Left ventricle myocardium inferior (tissue), 1 donor: ENCODE data around the gene B3GALT6. TPM values are rescaled to one million over a fixed set of nuclear protein-coding genes. Genes with fewer than 3 reads are reported as not detected.

Source experiments
- DNase-seq: peaks from one replicate; pipeline ENCODE4 v3.0.0-alpha.2; 2020
- H3K27ac ChIP-seq: fragments of 200-600 bp; replicated peaks from 2 replicates; pipeline ENCODE4 v1.8.0; 2021
- H3K27me3 ChIP-seq: fragments of 200-600 bp; 2 replicates; pipeline ENCODE4 v1.8.0; 2021; ENCODE audit warnings: low read depth
- H3K36me3 ChIP-seq: fragments of 200-600 bp; 2 replicates; pipeline ENCODE4 v1.8.0; 2021
- H3K4me1 ChIP-seq: fragments of 200-600 bp; 2 replicates; pipeline ENCODE4 v1.8.0; 2021
- H3K4me3 ChIP-seq: fragments of 200-600 bp; 2 replicates; pipeline ENCODE4 v1.8.0; 2021; ENCODE audit warnings: mild to moderate bottlenecking, moderate library complexity
- H3K9me3 ChIP-seq: fragments of 200-600 bp; replicated peaks from 2 replicates; pipeline ENCODE4 v1.8.0; 2021
- intact Hi-C: fragments of 100-400 bp; cut with micrococcal nuclease; formaldehyde crosslinking; loops from one replicate; pipeline ENCODE4 v1.11.0; 2022
- total RNA-seq: library from RNA; stranded (reverse); fragmentation: NEBNext Ultra II Directional; extraction: Animal tissue kit (Norgen Biotek cat#: 25700); gene quantifications from one replicate; pipeline ENCODE4 v1.2.1, GENCODE V29; 2021
- TF ChIP-seq, protein P1 (sequence below): fragments of 200-600 bp; IDR thresholded peaks from 2 replicates; pipeline ENCODE4 v1.8.0; 2021; ENCODE audit warnings: antibody characterized with exemption, mild to moderate bottlenecking, borderline replicate concordance
- donor health status: DM: no; HTN: yes; CAD: no; lungs with severe emphysema.

The B3GALT6 gene
- total RNA-seq, 1 donor from 2014 or later, result 7.9 TPM

DNA sequence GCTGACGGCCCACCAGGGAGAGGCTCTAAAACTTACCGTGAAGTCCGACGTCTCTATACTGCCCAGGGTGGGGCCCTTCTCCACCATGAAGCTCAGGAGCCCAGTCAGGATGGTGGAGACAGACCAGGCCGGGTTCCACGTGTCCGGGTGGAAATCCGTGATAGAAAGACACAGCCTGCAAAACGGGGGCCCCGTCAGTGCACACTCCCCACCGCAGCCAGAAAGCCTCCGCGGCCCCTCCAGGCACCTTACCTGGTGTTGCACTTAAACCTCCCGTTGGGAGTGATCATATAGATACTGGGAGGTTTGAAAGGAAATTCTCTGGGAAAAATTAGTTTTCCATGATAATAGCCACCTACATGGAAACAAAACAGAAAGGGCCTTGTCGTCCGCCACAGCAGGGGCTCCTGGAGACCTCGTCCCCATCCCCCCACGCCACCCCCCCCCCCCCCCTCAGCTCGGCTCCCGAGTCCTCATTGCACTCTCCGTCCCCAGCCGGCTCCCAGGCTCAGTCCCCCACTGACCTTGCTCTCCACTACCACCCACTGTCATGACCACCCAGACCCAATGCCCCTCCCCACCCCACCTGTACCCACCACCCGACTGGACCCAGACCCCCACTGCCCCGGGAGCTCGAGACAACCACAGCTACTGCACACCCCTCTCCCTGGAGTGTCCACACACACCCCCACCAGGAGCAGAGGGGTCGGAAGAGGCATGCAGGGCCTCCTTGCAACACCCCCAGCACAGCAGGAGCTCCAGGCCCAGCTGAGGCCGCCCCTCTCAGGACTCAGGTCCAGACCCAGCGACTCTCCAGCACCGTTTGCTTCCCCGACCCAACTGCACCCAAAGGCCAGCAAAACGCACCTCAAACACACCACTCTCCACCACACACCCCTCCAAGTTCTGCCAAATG is 25.2 kb downstream of the B3GALT6 start:
- peaks cover 41% of the 10 kb centered on the region for H3K4me1 ChIP-seq
- no peak for DNase-seq
- intact Hi-C loops, result no loop called here
- no peaks in the 10 kb centered on the region for H3K9me3 ChIP-seq
- H3K27me3 ChIP-seq, result no peaks in the 10 kb centered on the region
- TF ChIP-seq, protein P1, sequence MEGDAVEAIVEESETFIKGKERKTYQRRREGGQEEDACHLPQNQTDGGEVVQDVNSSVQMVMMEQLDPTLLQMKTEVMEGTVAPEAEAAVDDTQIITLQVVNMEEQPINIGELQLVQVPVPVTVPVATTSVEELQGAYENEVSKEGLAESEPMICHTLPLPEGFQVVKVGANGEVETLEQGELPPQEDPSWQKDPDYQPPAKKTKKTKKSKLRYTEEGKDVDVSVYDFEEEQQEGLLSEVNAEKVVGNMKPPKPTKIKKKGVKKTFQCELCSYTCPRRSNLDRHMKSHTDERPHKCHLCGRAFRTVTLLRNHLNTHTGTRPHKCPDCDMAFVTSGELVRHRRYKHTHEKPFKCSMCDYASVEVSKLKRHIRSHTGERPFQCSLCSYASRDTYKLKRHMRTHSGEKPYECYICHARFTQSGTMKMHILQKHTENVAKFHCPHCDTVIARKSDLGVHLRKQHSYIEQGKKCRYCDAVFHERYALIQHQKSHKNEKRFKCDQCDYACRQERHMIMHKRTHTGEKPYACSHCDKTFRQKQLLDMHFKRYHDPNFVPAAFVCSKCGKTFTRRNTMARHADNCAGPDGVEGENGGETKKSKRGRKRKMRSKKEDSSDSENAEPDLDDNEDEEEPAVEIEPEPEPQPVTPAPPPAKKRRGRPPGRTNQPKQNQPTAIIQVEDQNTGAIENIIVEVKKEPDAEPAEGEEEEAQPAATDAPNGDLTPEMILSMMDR, result no peak
- H3K36me3 ChIP-seq, result peaks cover 73% of the 10 kb centered on the region
- H3K4me3 ChIP-seq, result no peak overlapping the region
- no peak overlapping the region for H3K27ac ChIP-seq

DNA sequence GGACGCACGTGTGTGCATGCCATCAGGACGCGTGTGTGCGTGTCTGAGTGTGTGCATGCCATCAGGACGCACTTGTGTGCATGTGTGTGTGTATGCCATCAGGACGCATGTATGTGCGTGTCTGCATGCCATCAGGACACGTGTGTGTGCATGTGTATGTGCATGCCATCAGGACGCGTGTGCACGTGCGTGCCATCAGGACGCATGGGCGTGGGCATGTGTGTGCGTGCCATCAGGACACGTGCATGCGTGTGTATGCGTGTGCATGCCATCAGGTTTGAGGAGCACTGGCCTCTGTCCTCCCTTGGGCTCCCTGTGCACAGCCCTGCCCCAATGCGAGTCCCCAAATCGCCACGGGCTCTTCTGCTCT is 27.1 kb downstream of the B3GALT6 start:
- DNase-seq, result no peak
- intact Hi-C loops, result no loop called here
- Histone ChIP-seq H3K27ac (no peak overlapping the region), H3K36me3 (peaks cover 74% of the 10 kb centered on the region), H3K9me3 (no peaks in the 10 kb centered on the region), H3K27me3 (no peaks in the 10 kb centered on the region), H3K4me1 (peaks cover 46% of the 10 kb centered on the region), H3K4me3 (no peak overlapping the region)
- TF ChIP-seq, protein P1, result no peak

DNA sequence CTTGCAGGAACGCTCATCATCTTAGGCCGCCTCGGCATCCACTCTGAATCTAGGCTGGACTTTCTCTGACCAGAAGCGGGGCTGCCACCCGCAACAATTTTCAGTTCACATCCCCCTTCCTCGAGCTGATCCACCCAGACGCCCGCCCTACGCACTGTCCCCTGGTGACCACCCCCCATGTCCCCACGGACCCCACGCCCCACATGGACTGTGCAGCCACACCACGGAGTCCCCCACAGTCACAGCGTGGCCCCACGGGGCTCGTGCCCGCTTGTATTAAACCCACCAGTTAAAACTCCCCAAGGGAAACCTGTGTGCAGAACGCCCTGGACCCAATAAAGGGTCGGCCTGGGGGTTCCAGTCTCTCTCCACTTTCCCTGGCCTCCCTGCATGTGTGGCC is 27.5 kb downstream of the B3GALT6 start:
- Histone ChIP-seq H3K4me1 (peaks cover 47% of the 10 kb centered on the region), H3K9me3 (no peaks in the 10 kb centered on the region), H3K27me3 (no peaks in the 10 kb centered on the region), H3K27ac (no peak overlapping the region), H3K36me3 (peaks cover 74% of the 10 kb centered on the region), H3K4me3 (no peak overlapping the region)
- intact Hi-C loops, result no loop called here
- DNase-seq, result no peak
- TF ChIP-seq, protein P1, result no peak

DNA sequence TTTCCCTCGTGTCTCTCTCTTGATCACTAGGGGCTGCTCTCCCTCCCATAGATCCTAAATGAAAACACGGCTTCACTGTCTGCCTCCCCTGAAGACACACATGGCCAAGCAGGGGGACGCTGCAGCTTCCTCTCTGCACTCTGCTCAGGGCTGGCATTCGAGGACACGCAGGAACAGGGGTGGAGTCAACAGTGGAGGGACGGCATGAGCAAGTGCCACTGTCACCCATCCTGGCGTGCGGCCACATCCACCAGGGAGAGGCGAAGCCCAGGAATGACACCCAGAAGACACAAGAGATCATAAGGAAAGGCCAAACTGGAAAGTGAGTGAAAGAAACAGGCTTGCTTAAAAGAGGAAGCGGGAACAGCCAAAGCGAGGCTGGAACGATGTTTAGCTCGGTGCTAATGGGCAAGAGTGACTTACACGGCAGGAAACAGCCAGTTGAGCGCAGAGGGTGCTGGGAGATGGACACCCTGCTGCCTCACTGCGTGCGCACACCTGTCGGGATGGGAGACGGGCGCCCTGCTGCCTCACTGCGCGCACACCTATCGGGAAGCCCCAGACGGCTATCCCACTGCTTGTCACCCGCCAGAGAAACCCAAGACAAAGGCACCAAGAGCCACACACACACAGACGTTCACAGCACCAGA is 28.0 kb downstream of the B3GALT6 start:
- intact Hi-C loops, result no loop called here
- Histone ChIP-seq H3K9me3 (no peaks in the 10 kb centered on the region), H3K4me1 (peaks cover 51% of the 10 kb centered on the region), H3K27ac (peak overlapping the region; percentile 44), H3K4me3 (no peak overlapping the region), H3K36me3 (peaks cover 74% of the 10 kb centered on the region), H3K27me3 (no peaks in the 10 kb centered on the region)
- TF ChIP-seq, protein P1, result no peak
- DNase-seq, result peak; percentile 57

DNA sequence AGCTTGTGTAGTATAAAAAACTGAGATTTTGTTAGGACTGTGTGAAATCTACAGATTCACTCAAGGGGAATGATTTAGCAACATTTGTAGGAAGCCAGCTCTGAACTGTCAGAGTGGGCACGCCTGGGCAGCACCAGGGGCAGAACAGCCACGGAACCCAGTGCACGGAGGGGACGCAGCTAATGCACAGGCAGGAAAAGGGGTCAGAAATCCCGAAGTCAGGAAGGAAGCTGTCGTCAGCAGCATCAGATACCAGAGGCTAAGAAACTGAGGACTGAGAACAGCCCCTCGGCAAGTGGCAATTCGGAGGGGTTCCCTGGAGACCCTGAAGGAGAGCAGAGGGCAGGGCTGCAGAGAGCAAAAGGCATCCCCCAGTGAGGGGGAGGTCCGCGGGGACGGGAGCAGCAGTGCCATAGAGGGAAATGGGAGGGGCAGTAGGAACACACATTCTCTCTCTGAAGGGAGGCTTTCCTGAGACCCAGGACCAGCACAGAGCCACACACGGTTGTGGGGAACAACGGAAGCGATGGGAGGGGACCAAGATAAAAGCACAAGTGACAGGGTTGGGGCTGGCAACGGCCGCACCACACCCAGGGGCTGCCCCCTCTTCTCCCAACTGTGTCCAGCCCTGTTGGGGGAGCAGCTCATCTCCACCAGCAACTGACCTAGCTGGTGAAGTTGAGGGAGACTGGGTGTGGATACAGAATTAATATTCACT is 29.0 kb downstream of the B3GALT6 start:
- H3K36me3 ChIP-seq, result peaks cover 70% of the 10 kb centered on the region
- H3K9me3 ChIP-seq, result no peaks in the 10 kb centered on the region
- peak overlapping the region; percentile 44 for H3K27ac ChIP-seq
- TF ChIP-seq, protein P1, result no peak
- no peaks in the 10 kb centered on the region for H3K27me3 ChIP-seq
- no peak overlapping the region for H3K4me3 ChIP-seq
- intact Hi-C loops, result no loop called here
- no peak for DNase-seq
- H3K4me1 ChIP-seq, result peaks cover 51% of the 10 kb centered on the region
